ENCODE measurements around the gene IL17REL.

IL17REL gene

DNA sequence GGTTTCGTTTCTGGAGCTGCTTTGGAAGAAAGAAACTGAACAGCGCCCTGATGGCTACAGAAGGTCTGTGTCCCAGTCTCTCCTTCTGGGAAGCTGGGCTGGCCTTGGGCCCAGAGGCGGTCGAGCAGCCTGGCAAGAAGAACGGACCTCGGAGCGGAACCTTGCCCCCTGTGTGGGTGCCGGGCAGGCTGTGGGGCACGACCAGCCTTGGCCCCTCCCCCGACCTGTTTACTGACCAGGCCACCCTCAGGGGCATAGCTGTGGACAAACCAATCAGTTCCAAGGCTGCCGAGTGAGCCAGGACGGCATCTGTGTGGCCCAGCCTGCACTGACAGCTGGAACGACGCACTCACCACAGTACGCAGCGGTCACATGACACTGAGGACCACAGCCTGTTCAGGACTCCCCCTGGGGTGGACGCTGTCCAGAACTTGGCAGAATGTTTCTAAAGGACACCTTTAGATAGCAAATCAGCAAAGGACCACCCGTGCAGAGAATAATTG is 44.8 kb downstream of the IL17REL start:
- TF ChIP-seq, protein P1, sequence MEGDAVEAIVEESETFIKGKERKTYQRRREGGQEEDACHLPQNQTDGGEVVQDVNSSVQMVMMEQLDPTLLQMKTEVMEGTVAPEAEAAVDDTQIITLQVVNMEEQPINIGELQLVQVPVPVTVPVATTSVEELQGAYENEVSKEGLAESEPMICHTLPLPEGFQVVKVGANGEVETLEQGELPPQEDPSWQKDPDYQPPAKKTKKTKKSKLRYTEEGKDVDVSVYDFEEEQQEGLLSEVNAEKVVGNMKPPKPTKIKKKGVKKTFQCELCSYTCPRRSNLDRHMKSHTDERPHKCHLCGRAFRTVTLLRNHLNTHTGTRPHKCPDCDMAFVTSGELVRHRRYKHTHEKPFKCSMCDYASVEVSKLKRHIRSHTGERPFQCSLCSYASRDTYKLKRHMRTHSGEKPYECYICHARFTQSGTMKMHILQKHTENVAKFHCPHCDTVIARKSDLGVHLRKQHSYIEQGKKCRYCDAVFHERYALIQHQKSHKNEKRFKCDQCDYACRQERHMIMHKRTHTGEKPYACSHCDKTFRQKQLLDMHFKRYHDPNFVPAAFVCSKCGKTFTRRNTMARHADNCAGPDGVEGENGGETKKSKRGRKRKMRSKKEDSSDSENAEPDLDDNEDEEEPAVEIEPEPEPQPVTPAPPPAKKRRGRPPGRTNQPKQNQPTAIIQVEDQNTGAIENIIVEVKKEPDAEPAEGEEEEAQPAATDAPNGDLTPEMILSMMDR (IDR thresholded peaks at IDR 0.05; ENCODE audit: low read length, missing control alignments): no peak
- H3K4me3 ChIP-seq (replicated peaks; ENCODE audit: low read depth, low read length): no peak overlapping the region
- no peak for DNase-seq (ENCODE audit: low read depth)

DNA sequence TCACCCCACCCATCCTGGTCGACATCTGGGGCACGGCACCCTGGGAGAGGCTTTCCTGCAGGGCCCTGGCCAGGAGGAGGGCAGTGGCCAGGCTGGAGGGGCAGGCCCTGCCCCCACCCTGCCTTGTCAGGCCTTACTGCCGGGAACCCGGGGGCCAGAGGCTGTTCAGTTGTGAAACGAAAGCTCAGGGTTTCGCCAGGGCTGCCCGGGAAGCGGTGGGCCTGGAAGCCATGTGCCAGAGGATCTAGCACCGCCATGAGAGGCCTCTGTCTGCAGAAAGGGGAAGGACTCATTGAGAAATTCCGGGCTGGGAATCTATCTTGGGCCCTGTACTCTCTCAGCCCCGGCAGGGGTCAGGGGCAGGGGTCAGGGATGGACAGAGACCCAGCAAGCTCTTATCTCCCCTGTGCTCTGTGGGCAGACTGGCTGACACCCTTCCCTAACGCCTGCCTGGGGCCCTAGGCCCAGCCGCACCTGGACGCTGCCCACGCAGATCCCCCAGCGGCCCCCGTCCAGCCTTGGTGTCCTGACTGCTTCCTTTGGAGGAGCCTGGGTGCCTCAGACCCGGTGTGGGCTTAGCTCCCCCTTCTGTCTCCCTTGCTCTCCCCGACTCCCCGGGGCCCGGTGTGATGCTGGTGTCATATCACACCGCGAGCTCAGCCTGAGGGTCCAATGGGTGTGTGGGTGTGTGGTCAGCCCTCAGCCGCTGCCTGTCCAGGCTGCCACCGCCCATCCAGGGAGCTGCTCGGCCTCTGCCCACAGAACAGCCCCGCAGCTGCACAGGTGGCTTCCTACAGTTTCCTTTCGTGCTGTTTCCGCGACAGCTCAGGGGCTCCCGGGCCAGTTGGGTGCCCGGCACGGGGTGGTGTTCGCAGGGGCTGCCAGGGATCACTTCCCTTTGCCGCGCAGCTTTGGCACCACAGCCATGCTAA is 45.5 kb downstream of the IL17REL start:
- peak; percentile 48 for DNase-seq (ENCODE audit: low read depth)
- TF ChIP-seq, protein P1 (IDR thresholded peaks at IDR 0.05; ENCODE audit: low read length, missing control alignments): no peak
- no peak overlapping the region for H3K4me3 ChIP-seq (replicated peaks; ENCODE audit: low read depth, low read length)

DNA sequence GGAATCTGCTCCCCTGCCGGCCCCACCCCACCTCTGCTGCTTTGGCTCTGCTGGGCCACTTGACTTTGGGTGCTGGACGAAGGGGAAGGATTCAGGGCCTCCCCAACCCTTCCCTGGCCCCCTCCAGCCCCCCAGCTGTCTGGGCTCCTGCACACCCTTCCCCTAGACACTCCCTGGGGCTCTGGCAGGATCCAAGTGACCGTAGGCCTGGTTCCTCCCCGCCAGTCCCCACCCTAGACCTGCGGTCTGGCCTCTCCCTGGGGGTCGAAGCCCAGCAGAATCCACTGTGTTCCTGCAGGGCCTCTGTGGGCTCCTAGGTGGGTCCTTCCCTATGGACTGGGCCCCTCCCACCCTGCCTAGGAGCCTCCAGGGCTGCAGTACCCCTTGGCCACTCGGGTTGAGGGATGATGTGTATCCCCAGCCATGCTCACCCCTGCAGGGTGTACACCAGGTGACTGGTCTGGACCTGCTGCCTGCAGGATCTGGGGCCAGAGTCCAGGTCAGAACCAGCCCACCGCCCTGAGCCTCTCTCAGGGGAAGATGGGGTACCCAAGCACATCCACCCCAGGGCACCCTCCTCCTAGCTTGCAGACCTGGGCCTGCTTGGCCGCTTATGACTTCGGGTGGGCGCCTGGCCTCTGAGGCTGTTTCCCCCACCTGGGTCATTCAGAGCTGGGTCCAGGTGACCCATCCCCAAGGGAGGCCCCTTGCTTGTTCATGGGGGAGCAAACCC is 46.4 kb downstream of the IL17REL start:
- no peak for DNase-seq (ENCODE audit: low read depth)
- H3K4me3 ChIP-seq (replicated peaks; ENCODE audit: low read depth, low read length): no peak overlapping the region
- TF ChIP-seq, protein P1 (IDR thresholded peaks at IDR 0.05; ENCODE audit: low read length, missing control alignments): no peak

DNA sequence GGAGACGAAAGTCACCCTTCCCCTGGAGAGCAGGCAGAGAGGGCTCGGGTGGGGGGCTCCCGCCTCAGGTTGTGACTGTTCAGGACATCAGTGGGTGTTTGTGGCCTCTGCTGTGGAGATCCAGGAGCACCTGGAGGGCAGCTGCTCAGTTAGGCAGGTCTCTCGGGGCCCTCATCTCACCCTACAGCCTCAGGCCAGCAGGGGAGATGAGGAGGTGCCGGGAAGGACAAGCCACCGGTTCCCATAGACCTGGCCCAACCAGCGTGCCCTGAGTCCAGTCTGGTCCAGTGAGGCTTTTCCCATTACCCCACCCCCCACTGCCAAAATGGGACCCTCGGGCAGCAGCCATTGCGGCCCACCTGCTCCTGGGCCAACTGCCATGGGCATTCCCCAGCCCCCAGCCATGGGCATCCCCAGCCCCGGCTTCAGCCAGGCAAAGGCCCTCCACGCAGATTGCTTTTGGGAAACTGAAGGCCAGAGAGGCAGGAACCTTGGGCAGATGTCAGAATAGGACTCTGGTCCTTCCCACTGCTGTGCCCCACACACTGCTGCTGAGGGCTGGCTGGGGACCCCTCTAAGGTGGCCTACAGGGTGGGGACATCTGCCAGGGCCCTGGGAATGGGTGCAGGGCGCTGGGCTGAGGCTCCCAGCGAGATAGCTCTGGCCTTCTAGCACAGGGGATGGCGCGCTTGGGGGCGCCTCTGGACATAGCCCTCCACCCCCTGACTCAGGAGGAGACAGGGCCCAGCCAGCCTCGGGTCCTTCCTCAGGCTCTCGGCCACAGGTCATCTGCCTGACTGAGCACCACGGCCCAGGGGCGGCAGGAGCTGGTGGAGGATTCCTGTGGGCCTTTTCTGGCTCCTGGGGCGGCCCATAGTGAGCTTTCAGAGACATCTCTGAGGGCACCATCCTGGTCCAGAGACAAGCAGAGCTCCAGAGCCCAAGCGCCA is 47.2 kb downstream of the IL17REL start:
- no peak overlapping the region for H3K4me3 ChIP-seq (replicated peaks; ENCODE audit: low read depth, low read length)
- TF ChIP-seq, protein P1 (IDR thresholded peaks at IDR 0.05; ENCODE audit: low read length, missing control alignments): no peak
- DNase-seq (ENCODE audit: low read depth): no peak

DNA sequence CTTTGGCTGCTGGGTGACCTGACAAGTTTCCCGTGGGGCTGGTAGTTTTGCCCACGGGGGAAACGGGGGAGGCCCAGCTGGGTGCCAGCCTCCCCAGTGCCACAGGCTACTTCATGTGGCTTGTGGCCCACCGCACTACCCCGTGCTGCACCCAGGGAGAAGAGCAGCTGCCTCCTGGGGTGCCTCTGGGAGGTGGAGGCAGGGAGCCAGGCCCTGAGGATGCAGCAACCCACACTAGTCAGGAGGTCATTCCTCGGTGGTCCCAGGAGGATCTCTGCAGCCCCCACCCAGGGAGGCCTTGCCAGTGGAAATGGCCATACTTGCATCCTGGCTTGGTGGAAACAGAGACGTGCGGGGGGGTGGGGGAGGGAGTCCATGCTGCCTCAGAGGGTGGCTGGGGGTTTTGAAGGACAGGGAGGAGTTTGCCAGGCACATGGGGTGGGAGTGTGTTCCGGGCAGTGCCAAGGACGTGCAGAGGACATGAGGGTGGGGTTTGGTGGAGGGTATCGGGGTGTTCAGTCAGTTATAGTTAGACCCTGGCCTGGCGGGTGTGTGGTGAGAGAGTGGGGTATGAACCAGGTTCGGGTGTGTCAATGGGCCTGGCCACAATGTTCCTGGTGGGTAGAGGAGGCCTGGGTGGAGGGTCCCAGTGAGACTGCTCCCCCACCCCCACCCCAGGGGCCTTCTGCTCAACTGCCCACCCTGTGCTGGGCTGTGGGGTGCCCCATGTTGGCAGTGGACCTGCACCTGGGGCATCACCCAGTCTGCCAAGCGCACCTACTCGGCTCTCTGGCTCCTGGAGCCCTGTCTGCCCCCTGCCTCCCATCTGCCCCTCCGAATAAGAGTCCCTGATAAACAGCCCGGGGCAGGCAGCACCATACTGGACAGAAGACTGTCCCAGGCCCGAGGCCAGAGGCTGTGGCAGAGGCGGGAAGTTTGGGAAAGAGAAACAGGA is 48.2 kb downstream of the IL17REL start:
- no peak for DNase-seq (ENCODE audit: low read depth)
- TF ChIP-seq, protein P1 (IDR thresholded peaks at IDR 0.05; ENCODE audit: low read length, missing control alignments): no peak
- peak overlapping the region; percentile 82 for H3K4me3 ChIP-seq (replicated peaks; ENCODE audit: low read depth, low read length)
